Inflammatory macrophage treated with lipopolysaccharide for 1 hour (primary cell): ENCODE measurements around the gene NDP.

Experiments used
- DNase-seq, 2 donors: peaks; one replicate each; pipeline ENCODE4 v3.0.0-alpha.2; 2020 to 2022

The NDP gene, protein sequence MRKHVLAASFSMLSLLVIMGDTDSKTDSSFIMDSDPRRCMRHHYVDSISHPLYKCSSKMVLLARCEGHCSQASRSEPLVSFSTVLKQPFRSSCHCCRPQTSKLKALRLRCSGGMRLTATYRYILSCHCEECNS

DNA sequence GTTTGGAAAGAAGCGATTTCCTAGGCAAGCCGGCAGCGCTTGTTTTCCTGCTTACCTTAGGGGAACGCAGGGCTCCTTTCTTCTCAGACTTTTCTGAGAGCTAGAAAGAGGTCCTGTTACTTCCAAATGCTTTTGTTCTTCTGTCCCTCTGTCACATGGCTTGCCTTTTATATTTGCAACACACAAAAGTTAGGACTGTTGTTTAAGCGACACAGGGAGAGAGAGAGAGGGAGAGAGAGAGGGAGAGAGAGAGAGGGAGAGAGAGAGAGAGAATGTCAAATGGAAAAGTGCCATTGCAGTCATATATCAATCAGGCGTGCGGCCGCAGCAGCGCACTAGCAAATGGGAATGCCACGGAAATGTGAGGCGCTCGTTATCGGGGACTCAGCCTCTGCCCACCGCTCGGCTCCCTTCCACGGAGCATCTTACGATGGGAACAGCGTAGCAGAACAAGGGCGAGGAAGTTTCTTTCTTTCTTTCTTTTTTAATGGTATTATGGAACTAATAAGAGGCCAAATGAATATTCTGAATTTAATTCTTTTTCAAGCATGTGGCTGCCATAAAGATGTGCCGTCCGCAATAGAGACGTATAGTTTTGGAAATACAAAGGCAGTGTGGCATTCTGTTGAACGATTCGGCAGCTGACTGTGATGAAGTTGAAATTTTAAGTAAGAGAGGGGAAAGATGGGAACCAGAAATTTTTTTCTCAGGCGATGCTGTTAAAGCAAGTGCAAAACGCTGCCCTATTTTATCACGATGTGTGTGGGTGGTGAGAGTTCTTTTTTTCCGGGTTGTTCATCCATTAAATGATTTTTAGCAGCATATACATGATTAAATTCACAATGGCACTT is at the start of gene NDP:
Gene NDP (minus strand): TSS at position 142 of the 851 bp plus-strand sequence. CDS start 14,745 bp downstream, outside the sequence.
- DNase-seq, result peak in 1 of 2 donors; percentile 43

DNA sequence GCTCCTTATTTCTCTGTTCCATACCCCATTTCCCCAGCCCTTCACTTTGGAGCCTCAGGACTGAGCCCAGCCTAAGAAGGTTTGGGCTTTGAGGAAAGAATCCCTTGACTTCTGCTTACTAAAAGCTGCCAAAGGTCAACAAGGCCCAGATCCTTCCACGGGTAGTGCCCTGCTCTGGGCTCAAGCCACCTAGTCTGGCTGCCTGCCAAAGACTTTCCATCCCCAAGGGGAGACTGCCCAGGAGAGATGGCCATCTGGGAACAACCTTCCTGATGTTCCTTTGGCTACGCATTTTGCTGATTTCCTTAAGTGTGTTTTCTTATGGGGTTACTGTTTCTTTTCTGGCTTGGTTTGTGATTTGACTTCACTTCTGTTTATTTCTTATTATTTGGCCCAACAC is 49.8 kb upstream of the NDP start:
- DNase-seq, result no peak

DNA sequence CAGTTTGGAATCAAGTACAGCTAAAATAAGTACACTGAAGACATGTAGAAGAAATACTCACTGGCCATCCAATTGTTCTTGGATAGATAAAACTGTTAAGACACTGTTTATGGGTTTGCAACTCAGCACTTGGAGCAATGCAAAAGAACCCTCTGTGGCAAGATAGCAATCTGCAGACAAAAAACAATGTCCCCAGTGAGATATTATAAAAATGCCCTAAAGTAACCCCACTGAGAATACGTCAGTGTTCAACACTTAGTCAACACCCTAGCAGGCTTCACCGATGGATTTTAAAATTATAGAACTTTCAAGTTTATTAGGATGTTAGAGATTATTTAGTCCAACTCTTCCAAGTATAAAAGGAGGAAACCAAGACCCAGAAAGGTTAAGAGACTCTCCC is 47.5 kb upstream of the NDP start:
- no peak for DNase-seq

DNA sequence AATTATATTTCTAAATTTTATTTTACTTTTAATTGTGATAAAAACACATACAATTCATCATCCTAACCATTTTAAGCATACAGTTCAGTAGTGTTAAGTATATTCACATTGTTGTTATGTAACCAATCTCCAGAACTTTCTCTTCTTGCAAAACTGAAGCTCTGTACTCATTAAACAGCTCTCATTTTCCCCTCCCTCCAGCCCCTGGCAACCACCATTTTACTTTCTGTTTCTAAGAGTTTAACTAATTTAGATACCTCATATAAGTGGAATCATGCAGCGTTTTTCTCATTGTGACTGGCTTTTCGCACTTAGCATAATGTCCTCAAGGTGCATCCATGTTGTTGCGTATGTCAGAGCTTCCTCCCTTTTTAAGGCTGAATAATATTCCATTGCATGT is 46.7 kb upstream of the NDP start:
- DNase-seq, result no peak

DNA sequence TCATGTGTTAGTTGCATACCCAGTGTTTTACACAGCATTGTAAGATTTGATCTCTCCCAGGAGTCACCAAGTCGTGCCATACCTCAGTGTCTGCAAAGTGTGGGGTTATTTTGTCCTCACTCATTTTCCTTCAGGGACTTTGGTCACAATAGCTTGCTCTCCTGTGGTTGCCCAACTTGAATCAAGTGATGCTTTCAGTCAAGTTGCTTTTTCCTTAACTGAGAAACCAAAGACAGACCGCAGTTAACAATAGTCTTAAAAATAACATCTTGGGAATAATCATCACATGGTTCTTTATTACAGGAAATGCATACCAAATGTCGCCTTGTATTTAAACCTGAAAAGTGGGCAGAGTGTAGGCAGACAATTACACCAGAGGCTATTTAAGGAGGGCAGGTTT is 44.5 kb upstream of the NDP start:
- peak in 1 of 2 donors; percentile 55 for DNase-seq

DNA sequence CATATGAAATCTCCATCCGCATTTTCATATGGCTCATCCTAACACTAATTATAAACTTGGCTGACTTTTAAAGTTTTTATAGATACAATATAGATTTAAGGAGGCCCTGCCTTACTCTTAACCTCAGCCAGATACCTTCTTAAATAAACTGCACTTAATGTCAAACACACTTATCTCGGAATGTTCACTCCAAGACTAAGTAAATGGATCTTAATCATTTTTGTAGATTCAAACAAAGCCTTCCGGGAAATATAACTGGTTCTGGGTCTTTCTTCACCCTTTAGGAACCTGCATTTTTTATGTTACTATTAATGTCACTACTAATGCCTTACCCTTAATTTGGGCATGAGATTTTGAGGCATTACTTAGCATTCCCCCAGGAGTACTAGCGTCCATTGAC is 43.7 kb upstream of the NDP start:
- no peak for DNase-seq

DNA sequence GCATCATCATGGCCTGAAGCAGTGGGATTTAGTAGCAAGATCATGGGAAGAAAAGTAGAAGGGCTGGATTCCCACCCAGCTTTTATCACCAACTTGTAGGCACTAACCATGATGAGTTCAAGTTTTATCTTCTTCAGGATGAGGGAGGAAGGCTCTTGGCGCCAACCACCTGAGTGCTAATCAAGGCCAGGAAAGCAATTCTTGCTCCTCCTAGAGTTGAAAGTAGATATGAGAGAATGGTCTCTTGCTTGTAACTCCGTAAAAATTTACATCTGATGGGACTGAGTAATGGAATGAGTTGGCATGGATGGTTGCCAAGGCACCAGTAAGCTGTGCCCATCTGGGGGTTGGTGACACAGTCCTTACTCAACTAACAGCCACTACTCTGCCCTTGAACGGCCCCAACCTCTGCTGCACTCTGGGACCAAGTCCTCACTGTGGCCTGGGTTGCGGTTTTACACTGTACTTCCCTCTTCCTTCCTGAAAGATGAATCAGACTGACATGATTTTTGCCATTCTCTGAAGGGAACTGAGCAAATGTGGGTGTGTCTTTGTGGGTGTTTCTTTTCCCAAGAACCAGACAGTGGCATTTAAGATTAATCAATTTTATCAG is 39.4 kb upstream of the NDP start:
- DNase-seq, result peak; percentile 82 to 93

DNA sequence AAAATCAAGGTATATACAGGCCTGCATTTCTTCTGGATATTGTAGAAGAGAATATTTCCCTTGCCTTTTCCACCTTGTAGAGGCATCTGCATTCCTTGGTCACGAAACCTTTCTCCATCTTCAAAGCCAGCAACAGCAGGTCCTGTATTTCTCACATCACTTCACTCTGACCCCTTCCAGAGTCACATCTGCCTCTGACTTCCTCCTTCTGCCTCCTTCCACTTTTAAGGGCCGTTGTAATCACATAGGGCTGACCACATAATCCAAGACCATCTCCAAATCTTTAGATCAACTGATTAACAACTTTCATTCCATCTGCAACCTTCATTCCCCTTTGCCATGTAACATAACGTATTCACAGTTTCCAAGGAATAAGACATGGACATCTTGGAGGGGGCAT is 38.3 kb upstream of the NDP start:
- DNase-seq, result peak in 1 of 2 donors; percentile 45

DNA sequence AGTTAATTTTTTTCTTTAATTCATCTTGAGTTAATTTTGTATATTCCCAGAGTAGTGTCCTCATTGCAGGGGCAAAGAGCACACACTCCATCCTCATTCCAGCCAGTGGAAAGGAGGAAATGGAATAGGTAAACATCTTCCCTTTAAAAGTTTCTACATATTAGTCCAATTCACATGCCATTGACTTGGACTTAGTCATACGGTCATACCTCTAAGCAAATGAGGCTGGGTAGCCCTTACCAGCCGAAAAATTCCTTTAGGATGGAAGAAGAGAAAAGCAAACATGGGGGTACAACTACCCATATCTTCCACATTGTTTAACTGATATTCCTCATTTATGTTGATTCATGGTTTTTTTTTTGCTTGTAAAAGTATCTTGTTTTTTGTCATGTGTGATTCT is 37.4 kb upstream of the NDP start:
- DNase-seq, result no peak

DNA sequence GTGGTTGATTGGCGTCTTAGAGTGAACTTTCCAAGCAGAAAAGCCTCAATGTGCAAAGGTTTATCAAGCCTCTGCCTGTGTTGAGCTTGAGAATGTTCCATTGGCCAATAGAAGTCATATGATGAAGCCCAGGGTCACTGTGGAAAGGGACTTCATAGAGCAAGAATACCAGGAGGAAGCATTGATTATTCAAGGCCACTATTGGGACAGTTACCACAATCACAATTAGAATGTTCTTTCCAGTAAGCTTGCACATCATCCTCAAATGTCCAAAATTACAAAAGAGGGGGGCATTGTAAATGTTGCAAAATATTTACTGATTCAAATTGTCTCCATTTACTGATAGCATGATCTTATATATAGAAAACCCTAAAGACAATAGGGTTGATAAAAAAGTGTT is 32.9 kb upstream of the NDP start:
- DNase-seq, result peak; percentile 83 to 89

DNA sequence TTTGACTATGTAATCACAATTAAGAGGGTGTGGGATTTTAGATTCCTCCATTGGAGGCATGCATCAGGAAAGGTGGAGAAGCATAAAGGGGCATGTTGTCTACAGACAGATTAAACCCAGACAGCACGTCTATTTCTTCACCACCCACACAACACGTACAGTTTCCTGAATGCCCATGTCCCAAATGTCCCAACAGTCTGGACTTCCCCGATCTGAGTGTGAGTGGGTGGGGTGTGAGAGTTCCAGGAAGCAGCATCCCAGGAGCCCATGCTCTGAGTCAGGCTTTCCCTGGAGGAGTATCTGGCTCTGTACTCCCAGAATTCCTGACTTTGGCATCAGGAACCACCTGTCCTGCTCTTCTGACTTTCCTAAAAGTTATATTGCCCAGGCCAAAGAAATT is 30.8 kb upstream of the NDP start:
- peak; percentile 83 to 95 for DNase-seq

DNA sequence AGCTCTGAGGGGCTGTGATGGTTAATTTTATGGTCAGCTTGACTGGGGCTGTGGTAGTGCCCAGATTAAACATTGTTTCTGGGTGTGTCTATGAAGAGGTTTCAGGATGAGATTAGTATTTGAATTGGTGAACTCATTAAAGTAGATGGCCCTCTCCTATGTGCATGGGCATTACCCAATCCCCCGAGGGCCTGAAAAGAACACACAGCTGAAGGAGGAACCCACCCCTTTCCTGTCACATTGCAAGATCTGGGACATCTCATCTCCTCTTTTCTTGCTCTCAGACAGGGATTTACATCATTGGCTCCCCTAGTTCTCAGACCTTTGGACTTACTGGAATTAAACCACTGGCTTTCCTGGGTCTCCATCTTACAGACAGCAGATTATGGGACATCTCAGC is 29.4 kb upstream of the NDP start:
- peak; percentile 61 to 88 for DNase-seq

DNA sequence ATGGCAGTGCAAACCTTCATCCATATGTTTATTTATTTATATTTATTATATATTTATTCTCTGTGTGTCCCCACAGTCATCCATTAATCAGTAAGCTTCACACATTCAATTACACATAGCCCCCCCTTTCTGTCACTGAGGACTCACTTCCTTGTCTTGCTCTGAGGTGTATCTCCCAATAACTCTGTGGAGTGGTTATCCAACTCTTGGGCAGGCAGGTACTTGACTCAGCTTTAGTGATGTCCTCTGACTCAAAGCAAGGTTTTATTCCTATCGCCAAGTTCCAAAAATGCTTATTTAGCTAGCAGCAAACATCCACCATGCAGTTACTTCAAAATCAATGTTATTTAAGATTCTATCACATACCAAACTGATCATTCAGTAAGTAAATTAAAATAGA is 25.2 kb upstream of the NDP start:
- DNase-seq, result no peak

DNA sequence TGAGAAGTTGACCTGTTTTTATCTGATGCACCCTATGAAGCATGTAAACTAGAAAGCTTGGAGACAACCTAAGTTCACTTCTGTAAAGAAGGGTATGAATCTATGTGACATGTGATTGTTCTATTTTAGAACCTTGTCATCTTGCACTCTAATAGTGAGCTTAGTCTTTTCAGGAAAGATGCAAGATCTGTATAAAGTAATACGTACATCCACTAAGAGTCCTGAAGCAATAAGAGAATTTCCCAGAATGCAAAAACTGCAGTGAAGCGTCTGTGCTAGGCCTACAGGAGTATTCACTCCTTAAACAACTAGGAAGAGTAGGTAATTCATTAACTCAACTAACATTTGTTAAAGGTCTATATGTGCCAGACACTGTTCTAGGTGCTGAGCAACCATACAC is 23.3 kb upstream of the NDP start:
- DNase-seq, result peak in 1 of 2 donors; percentile 73

DNA sequence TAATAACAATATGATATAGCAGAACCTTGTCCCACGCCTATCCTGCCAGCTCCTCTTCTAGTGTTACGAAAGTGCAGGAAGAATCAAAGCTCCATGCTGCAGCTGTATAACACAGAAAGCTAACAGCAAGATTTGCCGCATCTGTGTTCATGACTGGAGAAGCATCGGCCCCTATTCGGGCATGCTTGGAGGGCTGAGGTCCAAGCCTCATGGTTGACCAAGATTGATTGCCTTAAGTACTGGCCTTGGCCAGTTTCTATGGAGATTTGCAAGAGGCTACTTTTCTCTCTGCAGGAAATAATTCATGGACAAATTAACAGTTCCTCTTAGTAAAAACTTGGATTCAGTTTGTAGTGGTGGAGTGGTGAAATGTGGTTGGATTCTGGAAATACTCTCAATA is 12.9 kb upstream of the NDP start:
- DNase-seq, result no peak

DNA sequence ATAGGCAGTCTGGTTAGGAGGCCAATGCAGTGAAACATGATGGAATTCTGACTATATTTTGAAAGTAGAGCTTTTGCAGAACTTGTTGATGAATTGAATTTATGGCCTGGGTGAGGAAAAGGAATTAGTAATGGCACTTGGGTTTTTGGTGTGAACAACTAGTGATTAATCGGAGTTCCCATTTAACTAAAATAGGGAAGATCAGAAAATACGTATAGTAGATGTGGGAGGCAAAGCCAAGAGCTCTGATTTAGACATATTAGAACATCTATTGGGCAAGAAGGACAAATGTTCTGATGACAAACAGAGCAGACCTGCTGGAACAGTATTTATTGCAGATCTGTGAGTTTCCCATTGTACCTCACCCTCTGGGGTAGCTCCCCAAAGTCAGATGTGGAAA is 12.3 kb upstream of the NDP start:
- DNase-seq, result peak; percentile 77 to 96

DNA sequence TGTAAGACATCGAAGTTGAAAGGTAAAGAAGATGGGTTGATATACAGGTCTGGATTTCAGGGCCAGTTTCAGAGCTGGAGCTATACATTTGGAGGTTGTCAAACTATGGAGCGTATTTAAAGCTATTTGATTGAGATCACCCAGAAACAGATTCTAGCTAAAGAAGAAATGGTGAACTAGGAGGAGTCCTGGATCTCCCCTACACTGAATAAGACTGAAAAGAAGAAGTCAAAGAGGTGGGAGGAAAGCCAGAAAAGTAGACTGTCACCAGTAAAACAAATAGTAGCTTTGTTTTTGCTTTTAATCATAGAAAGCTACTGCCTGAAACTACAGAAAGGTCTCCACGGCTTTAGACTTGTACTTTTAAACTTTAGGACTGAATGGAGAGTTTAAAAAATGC is 5.0 kb upstream of the NDP start:
- peak; percentile 30 to 65 for DNase-seq

DNA sequence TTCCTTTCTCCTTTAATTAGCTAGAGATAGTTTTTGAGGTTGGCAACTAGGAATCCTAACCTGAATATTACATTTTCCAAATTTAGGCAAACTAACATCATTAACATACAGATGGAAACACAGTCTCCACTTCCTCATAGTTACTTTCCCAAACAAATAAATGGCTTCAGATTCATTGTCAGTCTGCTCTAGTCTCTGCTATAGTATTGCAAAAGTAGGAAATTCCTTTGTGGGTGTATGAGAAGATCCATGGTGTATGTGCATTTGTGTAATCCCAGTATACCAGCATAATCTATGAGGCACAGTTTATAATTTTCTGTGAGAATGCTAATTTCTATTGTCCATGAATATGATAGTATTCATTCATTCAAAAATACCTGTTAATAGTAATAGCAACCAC is 3.0 kb upstream of the NDP start:
- DNase-seq, result peak; percentile 78 to 91

DNA sequence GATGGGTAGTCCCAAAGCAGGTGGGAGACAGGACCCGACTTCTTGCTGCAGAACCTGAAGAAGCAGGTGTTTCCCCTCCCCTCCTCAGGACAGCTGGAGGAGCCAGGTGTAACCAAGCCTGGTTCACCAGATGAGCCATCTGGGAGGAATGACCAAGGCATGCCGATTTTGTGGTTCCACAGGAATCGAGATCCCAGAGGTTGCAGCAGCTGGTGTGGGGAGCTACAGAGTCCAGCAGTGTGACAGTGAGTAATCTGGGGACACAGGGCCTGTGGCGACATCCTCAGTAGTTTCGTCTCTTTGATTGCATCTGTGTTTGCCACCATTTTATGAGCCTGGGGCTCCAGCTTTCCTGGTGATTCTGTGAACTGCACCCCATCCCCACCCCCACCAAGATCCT is 2.6 kb upstream of the NDP start:
- peak; percentile 56 to 82 for DNase-seq

DNA sequence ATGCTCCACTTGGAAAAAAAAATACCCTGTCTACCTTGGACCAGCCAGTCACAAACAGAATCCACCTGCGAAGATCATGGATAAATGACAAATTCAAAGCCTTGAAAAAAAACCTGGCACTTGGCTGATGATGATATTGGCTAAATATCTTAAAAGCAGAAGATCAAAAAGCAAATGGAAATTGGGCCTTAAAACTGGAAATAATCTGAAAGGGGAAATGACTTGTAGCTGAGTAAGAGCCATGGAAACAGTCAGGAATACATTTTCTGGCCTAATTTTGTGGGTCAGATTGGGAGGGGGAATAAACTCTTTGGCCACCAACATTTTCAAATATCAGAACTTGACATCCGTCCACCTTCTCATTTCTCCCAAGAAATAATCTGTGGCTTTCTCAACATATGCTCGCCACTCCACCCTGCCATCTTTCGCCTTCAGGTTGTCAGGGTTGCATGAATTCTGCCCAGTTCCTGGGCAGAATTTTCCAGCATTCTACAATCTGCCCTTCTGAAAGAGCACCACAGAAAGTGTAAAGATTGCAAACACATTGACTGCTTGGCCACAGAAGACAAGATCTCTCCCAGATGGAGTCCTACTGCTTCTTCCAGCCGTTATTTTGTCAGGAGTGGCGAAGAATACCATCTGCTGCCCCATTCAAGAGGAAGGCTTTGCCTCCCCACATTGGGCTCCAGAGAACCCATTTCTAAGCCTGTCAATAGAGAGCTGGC is 1.7 kb upstream of the NDP start:
- peak in 1 of 2 donors; percentile 40 for DNase-seq

DNA sequence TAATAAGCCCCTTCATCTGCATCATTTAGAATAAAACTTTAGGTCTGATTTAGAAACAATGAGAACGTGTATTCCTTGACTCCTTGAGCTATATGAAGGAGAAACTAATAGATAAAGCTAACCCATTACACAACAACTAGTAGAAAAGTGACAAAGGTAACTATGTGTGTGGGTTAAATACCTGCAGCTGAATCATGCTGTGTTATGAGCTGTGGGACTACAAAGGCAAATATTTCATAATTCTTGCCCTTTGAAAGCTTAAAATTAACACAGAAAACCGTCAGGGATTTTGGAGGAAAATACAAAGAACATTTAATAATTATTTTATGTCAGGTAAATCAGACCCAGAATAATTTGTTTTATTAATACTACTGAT is 898 bp upstream of the NDP start:
- DNase-seq, result no peak

DNA sequence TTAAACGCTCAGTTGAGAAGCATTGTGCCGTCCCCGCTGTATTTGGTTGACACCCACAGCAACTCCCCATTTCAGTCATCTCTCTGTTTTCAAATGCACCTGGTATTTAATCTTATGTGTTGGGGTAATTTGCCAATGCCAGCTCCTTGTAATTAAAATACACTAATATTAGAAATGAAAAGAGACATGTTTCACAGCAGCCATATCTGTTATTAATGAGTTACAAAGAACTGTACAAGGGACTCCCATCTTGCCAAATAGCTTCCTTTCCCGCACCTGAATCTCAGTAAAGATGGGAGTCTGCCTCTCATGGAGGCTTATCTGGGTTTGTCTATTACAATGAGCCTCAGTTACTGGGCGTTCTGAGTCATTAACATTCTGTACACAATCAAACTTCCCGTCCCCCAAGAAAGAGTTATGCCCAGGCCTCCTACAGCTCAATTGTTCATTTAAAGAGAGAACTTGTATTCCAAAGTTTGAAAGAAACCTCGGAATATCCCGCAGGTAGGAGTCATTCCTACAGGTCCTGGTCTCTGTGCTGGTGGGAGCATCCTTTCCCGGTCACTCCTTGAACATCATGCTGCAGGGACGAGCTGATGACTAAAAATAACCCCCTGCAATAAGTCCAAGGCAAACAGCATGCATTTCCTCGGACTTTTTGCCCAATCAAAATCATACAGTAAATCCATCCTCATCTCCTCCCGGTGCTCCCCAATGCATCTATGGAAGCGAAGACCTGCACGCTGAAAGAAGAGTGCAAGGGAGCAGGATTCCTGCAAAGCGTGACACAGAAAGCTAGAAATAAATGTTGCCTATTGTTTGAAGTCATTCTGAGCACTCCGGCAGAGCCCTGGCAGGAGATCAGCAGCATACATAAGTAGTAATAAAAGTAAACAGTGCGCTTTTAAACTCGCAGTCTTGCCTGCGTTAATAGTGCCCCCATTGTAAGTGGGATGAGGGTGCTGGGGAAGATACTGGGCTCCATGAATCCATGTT is 926 bp downstream of the NDP start:
- DNase-seq, result no peak
